K562 (cell line): ENCODE data around the gene CDCA5. TPM values are rescaled to one million over a fixed set of nuclear protein-coding genes. Genes with fewer than 3 reads are reported as not detected.
A peak's percentile ranks its signal among the peaks of the same experiment; 100 is the strongest.

Experiments used
- ATAC-seq: fragments of 200-7000 bp; cut with Tn5 transposase; 3 replicates; pipeline ENCODE4 v1.9.1; 2020; ENCODE audit warnings: moderate library complexity
- BruUV-seq: library from RNA; stranded (reverse); fragments of 400-500 nt; replicated peaks from 2 replicates; lab custom pipeline; 2021; lab: Mats Ljungman, UMichigan
- CTCF ChIA-PET: fragments of 300-600 bp; formaldehyde crosslinking; extraction: SDS; loops from one replicate; lab custom pipeline; 2021; ENCODE audit warnings: low intra/inter-chr PET ratio; lab: Yijun Ruan, JAX
- POLR2A ChIA-PET: fragments of 300-600, 350-650 bp; sonication (Branson Sonifier 250); formaldehyde crosslinking; extraction: SDS; loops from one replicate; lab custom pipeline; 2021; ENCODE audit warnings: antibody characterized with exemption, inconsistent platforms; lab: Yijun Ruan, JAX
- DNase-seq, 4 experiments: peaks; one replicate each; pipeline versions ENCODE4 v3.0.0 to v3.0.0-alpha.2; 2011 to 2018; ENCODE audit warnings: low spot score in 3 of 4, mixed read lengths in 3 of 4; ENCODE audit errors: extremely low read depth in 1 of 4
- FAIRE-seq: peaks from 2 replicates; lab custom pipeline; 2011; peaks lifted over from hg19 to GRCh38; lab: Jason Lieb, UNC
- H2AFZ ChIP-seq: 2 replicates; pipeline ENCODE4 v1.6.0; 2011; ENCODE audit warnings: low read depth, low read length, control low read depth, inconsistent platforms
- H3K27ac ChIP-seq: fragments of 200-600 bp; 3 replicates; pipeline ENCODE4 v1.8.0; 2011; ENCODE audit warnings: low read depth, mild to moderate bottlenecking, control low read depth, inconsistent platforms, low read length, moderate library complexity, mixed read lengths; ENCODE audit errors: extremely low read depth
- H3K27me3 ChIP-seq, 2 experiments: fragments of 300-600 bp in 1 of 2; 2 replicates in 1 of 2; 3 replicates in 1 of 2; pipeline versions ENCODE4 v1.6.0 to v1.8.0; 2011; ENCODE audit warnings: inconsistent platforms in 2 of 2, low read length in 2 of 2, mild to moderate bottlenecking in 1 of 2, mixed read lengths in 1 of 2, moderate library complexity in 1 of 2; ENCODE audit not compliant: control insufficient read depth in 2 of 2, insufficient read depth in 2 of 2
- H3K36me3 ChIP-seq: fragments of 300-600 bp; 3 replicates; pipeline ENCODE4 v1.8.0; 2011; ENCODE audit warnings: mild to moderate bottlenecking, low read length, inconsistent platforms; ENCODE audit not compliant: control insufficient read depth, insufficient read depth
- H3K4me1 ChIP-seq, 2 experiments: fragments of 200-600 bp in 1 of 2; replicated peaks in 1 of 2; 2 replicates in 1 of 2; 3 replicates in 1 of 2; pipeline versions ENCODE4 v1.5.1 to v1.8.0; 2011; ENCODE audit warnings: inconsistent platforms in 2 of 2, low read length in 2 of 2, mild to moderate bottlenecking in 1 of 2, mixed read lengths in 1 of 2, moderate library complexity in 1 of 2; ENCODE audit not compliant: control insufficient read depth in 2 of 2, insufficient read depth in 2 of 2
- H3K4me2 ChIP-seq: 2 replicates; pipeline ENCODE4 v1.6.1; 2011; ENCODE audit warnings: low read length, control low read depth, inconsistent platforms, mixed read lengths; ENCODE audit not compliant: insufficient read depth
- H3K4me3 ChIP-seq: fragments of 200-600 bp; sonication (generic), shearing (Covaris generic); 2 replicates; pipeline ENCODE4 v1.5.1; 2016; ENCODE audit warnings: control low read depth, inconsistent platforms
- H3K79me2 ChIP-seq: fragments of 200-600 bp; 3 replicates; pipeline ENCODE4 v1.8.0; 2011; ENCODE audit warnings: low read length, inconsistent platforms; ENCODE audit not compliant: control insufficient read depth, insufficient read depth
- H3K9ac ChIP-seq, 2 experiments: 2 replicates each; pipeline versions ENCODE4 v1.6.0 to v1.6.1; 2011; ENCODE audit warnings: low read depth in 2 of 2, low read length in 2 of 2, control low read depth in 1 of 2, inconsistent platforms in 1 of 2, mild to moderate bottlenecking in 1 of 2, mixed read lengths in 1 of 2; ENCODE audit not compliant: insufficient read depth in 1 of 2
- H3K9me1 ChIP-seq: one replicate; pipeline ENCODE4 v1.6.0; 2011; ENCODE audit warnings: inconsistent platforms, mild to moderate bottlenecking, low read length, moderate library complexity; ENCODE audit not compliant: control insufficient read depth, insufficient read depth
- H3K9me3 ChIP-seq: replicated peaks from 2 replicates; pipeline ENCODE4 v1.5.1; 2011; ENCODE audit warnings: low read depth, low read length, inconsistent platforms; ENCODE audit not compliant: control insufficient read depth, insufficient read depth
- H4K20me1 ChIP-seq: replicated peaks from 2 replicates; pipeline ENCODE4 v1.6.1; 2011; ENCODE audit warnings: low read length, inconsistent platforms, mixed read lengths; ENCODE audit not compliant: control insufficient read depth, insufficient read depth
- CAMTA2 ChIP-seq: fragments of 250-450 bp; sonication (Bioruptor Pico); conservative IDR thresholded peaks from 2 replicates; pipeline ENCODE4 v1.5.1; 2022
- RBFOX2 ChIP-seq: fragments of 200-400 bp; formaldehyde crosslinking; IDR thresholded peaks from 2 replicates; pipeline ENCODE4 v1.6.1; 2017; ENCODE audit warnings: low read depth, mild to moderate bottlenecking, low read length, moderate library complexity
- YY1 ChIP-seq, 3 experiments: IDR thresholded peaks; 2 replicates each; pipeline ENCODE4 v1.6.1; 2011; ENCODE audit warnings: low read length in 2 of 3, mild to moderate bottlenecking in 2 of 3, moderate library complexity in 2 of 3, borderline replicate concordance in 1 of 3, control low read depth in 1 of 3, low read depth in 1 of 3; ENCODE audit not compliant: insufficient read depth in 3 of 3, insufficient replicate concordance in 2 of 3, control insufficient read depth in 1 of 3, insufficient read length in 1 of 3; ENCODE audit errors: extremely low read depth in 1 of 3
- ZFX ChIP-seq: sonication (generic); formaldehyde crosslinking; IDR thresholded peaks from 2 replicates; pipeline ENCODE4 v1.8.0; 2022; ENCODE audit warnings: mild to moderate bottlenecking, missing genetic modification reagents, moderate library complexity
- ZNF24 ChIP-seq: fragments of 450-650 bp; IDR thresholded peaks from 2 replicates; pipeline ENCODE4 v1.6.1; 2016
- WGBS: fragments of 100-300 bp; shearing (Covaris generic); methylation state at CpG from one replicate; pipeline ENCODE4 v1.1.6; 2016; ENCODE audit warnings: low coverage, mixed read lengths; ENCODE audit not compliant: insufficient coverage; ENCODE audit errors: missing lambda C conversion rate; 5-methylcytosine and 5-hydroxymethylcytosine counted together
- in situ Hi-C: fragments of 300-500 bp; cut with MboI; formaldehyde crosslinking; loops from 4 replicates; pipeline ENCODE4 v1.15.0; 2018; ENCODE audit warnings: inconsistent platforms, mixed read lengths
- intact Hi-C: fragments of 100-400 bp; cut with micrococcal nuclease; formaldehyde crosslinking; loops from 2 replicates; pipeline ENCODE4 v1.14.2; 2022
- polyA plus RNA-seq, 8 experiments: library from polyadenylated mRNA; depleted of rRNA in 4 of 8; stranded (reverse) in 5 of 8; unstranded in 3 of 8; fragments of >200 nt; fragmentation: Nextera tagmentation in 2 of 8; fragmentation: Illumina TruSeq in 1 of 8; extraction: Ambion mirVana in 2 of 8; extraction: Trizol in 1 of 8; gene quantifications; 2 replicates each; pipeline versions ENCODE4 v1.2.1 to v1.2.3, GENCODE V29; 2011 to 2014; ENCODE audit warnings: inconsistent platforms in 1 of 8, missing spikeins in 1 of 8
- total RNA-seq, 7 experiments: library from RNA; depleted of rRNA in 6 of 7; stranded (reverse); fragments of >200 nt in 6 of 7; fragmentation: Illumina TruSeq in 2 of 7; extraction: Trizol in 2 of 7; gene quantifications; 2 replicates each; pipeline versions ENCODE4 v1.2.1 to v1.2.3, GENCODE V29; 2011 to 2021; ENCODE audit warnings: low replicate concordance in 1 of 7

CDCA5 gene
- total and polyA plus RNA-seq, 9 of the 15 experiments (the other 6 are each of a cell fraction or from before 2014, with no cell fraction given) = 18.9 to 94.3 (median 64.6) TPM

- WGBS = 78% methylated on average over 8 of the region's 9 CpGs
- DNase-seq (no peak), FAIRE-seq (no peak), ATAC-seq (no peak; the same call in 2 of the 3 replicates)
- Histone ChIP-seq H3K4me3 (no peak overlapping the region), H3K9ac (peak overlapping the region in 1 of 2 experiments; percentile 59; a peak in 3 of 4 replicates), H3K9me1 (no peaks in the 10 kb centered on the region), H2AFZ (no peak overlapping the region), H3K9me3 (no peaks in the 10 kb centered on the region), H3K4me2 (no peak overlapping the region), H3K27ac (peak overlapping the region; percentile 16; the same call in 1 of the 3 replicates), H3K79me2 (peaks cover 60% of the 10 kb centered on the region), H4K20me1 (peaks cover 6% of the 10 kb centered on the region; the same call in 1 of the 2 replicates), H3K4me1 (peaks cover 20 to 23% of the 10 kb centered on the region in 2 experiments; a peak in 4 of 5 replicates), H3K36me3 (peaks cover 74% of the 10 kb centered on the region), H3K27me3 (no peaks in the 10 kb centered on the region; a peak in 1 of 5 replicates)
- ChIA-PET CTCF (interaction anchor here (1.6 to 3.0 kb wide), 2 partner anchors 65 to 232 kb away, joined by 5 to 18 read pairs; partner anchors contain the start of gene ARL2), POLR2A (interaction anchor here (0.9 to 2.0 kb wide), 6 partner anchors 9 to 31 kb away, joined by 3 to 5 read pairs (median 3); no protein-coding TSS in a partner anchor)
- BruUV-seq = no TSS peak
- in situ Hi-C loops (no loop called here), intact Hi-C loops (loop anchor here (1.0 kb wide), 1 partner anchor 65 kb away; the partner anchor contains the start of gene ARL2)
- TF ChIP-seq ZFX (0 out of 2 replicates have a peak, but pooled peaks have one; percentile 7), ZNF24 (no peak), CAMTA2 (CRISPR knock-in tag) (no peak), YY1 (IDR thresholded peaks at IDR 0.05; ENCODE audit: borderline replicate concordance in 1 of 3, control insufficient read depth in 1 of 3, extremely low read depth in 1 of 3, insufficient read depth in 3 of 3, insufficient read length in 1 of 3, insufficient replicate concordance in 2 of 3, low read depth in 1 of 3, low read length in 2 of 3) (peak; percentile 54 to 89 (median 67)), RBFOX2 (peak; percentile 39)
- TF ChIP-seq, all 486 proteins: peak for 3
Measured at GRCh38 chr11:65078786-65079342, 5.0 kb downstream of the CDCA5 start.
